ENCODE measurements around the gene CCDC183. TPM values are rescaled to one million over a fixed set of nuclear protein-coding genes. Genes with fewer than 3 reads are reported as not detected.

The CCDC183 gene
- total RNA-seq, 1 experiment from 2014 or later, result 1.1 TPM

DNA sequence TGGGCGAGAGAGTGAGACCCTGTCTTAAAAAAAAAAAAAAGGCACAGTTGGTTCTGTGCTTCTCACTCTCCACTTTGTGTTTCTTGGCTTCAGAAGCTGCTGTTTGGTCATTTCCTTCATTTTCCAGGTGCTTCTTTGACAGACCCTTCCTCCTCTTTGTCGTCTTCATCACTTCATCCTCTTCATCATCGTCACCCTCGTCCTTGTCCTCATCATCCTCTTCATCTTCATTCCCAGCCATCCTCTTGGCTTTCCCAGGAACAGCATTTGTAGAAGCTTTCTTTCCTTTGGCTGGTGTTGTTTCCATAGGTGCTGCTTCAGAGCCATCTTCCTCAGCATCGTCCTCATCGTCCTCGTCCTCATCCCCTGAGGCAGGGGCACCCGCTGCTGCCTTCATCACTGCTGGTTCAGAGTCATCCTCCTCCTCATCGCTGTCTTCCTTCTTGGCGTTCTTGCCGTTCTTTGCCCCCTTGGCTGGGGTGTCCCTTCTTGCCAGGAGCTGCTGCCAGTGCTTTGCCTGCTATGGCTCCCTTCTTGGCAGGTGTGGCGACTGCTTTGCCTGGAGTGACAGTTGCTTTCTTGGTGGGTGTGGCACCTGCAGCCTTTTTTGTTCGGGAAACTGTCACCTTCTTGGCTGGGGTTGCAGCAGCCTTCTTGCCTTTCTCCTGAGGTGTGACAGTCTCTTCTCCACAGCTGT lies 18.7 kb downstream of the CCDC183 start:
- H3K79me2 ChIP-seq (ENCODE audit: insufficient read depth, low read length), result no peaks in the 10 kb centered on the region; the same call in 1 of the 2 replicates
- no peaks in the 10 kb centered on the region; a peak in 1 of 5 replicates for H3K9me3 Mint-ChIP-seq

More for the DNA sequence above, 18.7 kb downstream of the CCDC183 start:
- Histone ChIP-seq H4K20me1 (ENCODE audit: control insufficient read depth, insufficient read depth, insufficient read length) (no peaks in the 10 kb centered on the region), H3K56ac (ENCODE audit: insufficient read length, low read depth, low read length) (no peak overlapping the region), H4K8ac (replicated peaks; ENCODE audit: insufficient read length, low read depth, low read length) (no peak overlapping the region), H4K91ac (ENCODE audit: insufficient read length, low read depth, low read length) (no peak overlapping the region), H3K4me2 (ENCODE audit: insufficient read depth, insufficient read length, low read length) (no peak overlapping the region), H3K18ac (ENCODE audit: insufficient read length, low read depth, low read length) (no peak overlapping the region), H2BK12ac (ENCODE audit: insufficient read length, low read depth, low read length) (no peak overlapping the region), H3K23me2 (ENCODE audit: insufficient read length, low read depth, low read length, poor library complexity, severe bottlenecking) (no peaks in the 10 kb centered on the region), H2AFZ (ENCODE audit: low read length) (no peak overlapping the region), H3K4ac (ENCODE audit: low read depth, low read length) (no peak overlapping the region), H3K14ac (ENCODE audit: insufficient read depth, low read length) (no peak overlapping the region), H3T11ph (ENCODE audit: low read length) (no peak overlapping the region), H2BK120ac (ENCODE audit: low read depth, low read length, poor library complexity, severe bottlenecking) (no peak overlapping the region), H2BK5ac (ENCODE audit: insufficient read length, low read length) (no peak overlapping the region), H3K27me3 (ENCODE audit: insufficient read depth, low read length) (no peaks in the 10 kb centered on the region), H3K9ac (ENCODE audit: extremely low read depth, insufficient read length, low read length) (no peak overlapping the region), H2BK15ac (ENCODE audit: low read depth, low read length) (no peak overlapping the region), H3K79me1 (ENCODE audit: insufficient read depth, low read depth, low read length, poor library complexity, severe bottlenecking) (peaks cover 8% of the 10 kb centered on the region), H3K9me3 (ENCODE audit: control insufficient read depth, low read depth, low read length) (no peaks in the 10 kb centered on the region), H3K23ac (ENCODE audit: insufficient read length, low read depth, low read length) (no peak overlapping the region), H3K27ac (ENCODE audit: insufficient read length, low read depth, low read length) (no peak overlapping the region), H2BK20ac (ENCODE audit: low read depth, low read length, poor library complexity, severe bottlenecking) (no peak overlapping the region), H4K5ac (ENCODE audit: insufficient read length, low read depth, low read length) (no peak overlapping the region), H3K4me1 (ENCODE audit: insufficient read depth, low read length) (no peaks in the 10 kb centered on the region), H2AK5ac (ENCODE audit: insufficient read length, low read length) (no peak overlapping the region)
- Mint-ChIP-seq H3K4me1 (peaks cover 3 to 6% of the 10 kb centered on the region in 2 experiments), H3K27me3 (ENCODE audit: low read depth) (no peaks in the 10 kb centered on the region), H3K36me3 (ENCODE audit: insufficient read depth in 1 of 3, low read depth in 3 of 3) (peaks cover 35 to 73% (median 64%) of the 10 kb centered on the region in 3 experiments), H3K27ac (peak overlapping the region in 1 of 3 experiments; percentile 1; a peak in 2 of 7 replicates), H3K4me3 (no peak overlapping the region)
- DNase-seq, result no peak
- 100% methylated on average over 2 of the region's 13 CpGs for WGBS (ENCODE audit: extremely low coverage, insufficient read length, low lambda C conversion rate)
- TF ChIP-seq, protein P1, sequence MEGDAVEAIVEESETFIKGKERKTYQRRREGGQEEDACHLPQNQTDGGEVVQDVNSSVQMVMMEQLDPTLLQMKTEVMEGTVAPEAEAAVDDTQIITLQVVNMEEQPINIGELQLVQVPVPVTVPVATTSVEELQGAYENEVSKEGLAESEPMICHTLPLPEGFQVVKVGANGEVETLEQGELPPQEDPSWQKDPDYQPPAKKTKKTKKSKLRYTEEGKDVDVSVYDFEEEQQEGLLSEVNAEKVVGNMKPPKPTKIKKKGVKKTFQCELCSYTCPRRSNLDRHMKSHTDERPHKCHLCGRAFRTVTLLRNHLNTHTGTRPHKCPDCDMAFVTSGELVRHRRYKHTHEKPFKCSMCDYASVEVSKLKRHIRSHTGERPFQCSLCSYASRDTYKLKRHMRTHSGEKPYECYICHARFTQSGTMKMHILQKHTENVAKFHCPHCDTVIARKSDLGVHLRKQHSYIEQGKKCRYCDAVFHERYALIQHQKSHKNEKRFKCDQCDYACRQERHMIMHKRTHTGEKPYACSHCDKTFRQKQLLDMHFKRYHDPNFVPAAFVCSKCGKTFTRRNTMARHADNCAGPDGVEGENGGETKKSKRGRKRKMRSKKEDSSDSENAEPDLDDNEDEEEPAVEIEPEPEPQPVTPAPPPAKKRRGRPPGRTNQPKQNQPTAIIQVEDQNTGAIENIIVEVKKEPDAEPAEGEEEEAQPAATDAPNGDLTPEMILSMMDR (conservative IDR thresholded peaks at IDR 0.05), result no peak
